Natural killer cell (primary cell): ENCODE results near the gene ITGA7. TPM values are rescaled to one million over a fixed set of nuclear protein-coding genes. Genes with fewer than 3 reads are reported as not detected.

Source experiments
- ATAC-seq, 3 donors: fragments of 150-1000 bp in 2 of 3; fragments of 200-7000 bp in 1 of 3; cut with Tn5 transposase; 1 replicate in 1 of 3; 2 replicates in 2 of 3; pipeline ENCODE4 v1.10.0; 2021; ENCODE audit warnings: mild to moderate bottlenecking in 2 of 3, moderate library complexity in 2 of 3
- DNase-seq, 2 donors: peaks; one replicate each; pipeline versions ENCODE4 v3.0.0 to v3.0.0-alpha.2; 2013 to 2021; ENCODE audit warnings: mixed read lengths in 1 of 2
- H3K27ac ChIP-seq: one replicate; pipeline ENCODE4 v1.5.1; 2013; ENCODE audit warnings: mild to moderate bottlenecking, low read length
- H3K27me3 ChIP-seq: one replicate; pipeline ENCODE4 v1.6.1; 2013; ENCODE audit warnings: low read length; ENCODE audit not compliant: control insufficient read depth, insufficient read depth
- H3K36me3 ChIP-seq: one replicate; pipeline ENCODE4 v1.6.1; 2013; ENCODE audit warnings: low read length; ENCODE audit not compliant: control insufficient read depth, insufficient read depth
- H3K4me1 ChIP-seq: one replicate; pipeline ENCODE4 v1.6.1; 2013; ENCODE audit warnings: low read length; ENCODE audit not compliant: control insufficient read depth, insufficient read depth
- H3K4me3 ChIP-seq: one replicate; pipeline ENCODE4 v1.5.1; 2013; ENCODE audit warnings: low read length
- H3K9me3 ChIP-seq: one replicate; pipeline ENCODE4 v1.6.1; 2013; ENCODE audit warnings: low read length; ENCODE audit not compliant: control insufficient read depth, insufficient read depth
- H3K27ac Mint-ChIP-seq, 2 donors: one replicate each; pipeline ENCODE4 v1.8.0; 2022; ENCODE audit warnings: mild to moderate bottlenecking in 2 of 2, mixed read lengths in 2 of 2, moderate library complexity in 1 of 2
- H3K27me3 Mint-ChIP-seq, 2 donors: one replicate each; pipeline ENCODE4 v1.8.0; 2022; ENCODE audit warnings: low read depth in 2 of 2, mixed read lengths in 2 of 2
- H3K36me3 Mint-ChIP-seq: one replicate; pipeline ENCODE4 v1.8.0; 2022; ENCODE audit warnings: mixed read lengths
- H3K4me1 Mint-ChIP-seq, 2 donors: one replicate each; pipeline ENCODE4 v1.8.0; 2022; ENCODE audit warnings: mixed read lengths in 2 of 2
- H3K4me3 Mint-ChIP-seq: one replicate; pipeline ENCODE4 v1.8.0; 2022; ENCODE audit warnings: mild to moderate bottlenecking, moderate library complexity, mixed read lengths
- H3K9me3 Mint-ChIP-seq, 2 donors: one replicate each; pipeline ENCODE4 v1.8.0; 2022; ENCODE audit warnings: mixed read lengths in 2 of 2
- CTCF ChIP-seq: fragments of 200-600 bp; IDR thresholded peaks from one replicate; pipeline ENCODE4 v1.8.0; 2022; ENCODE audit warnings: antibody characterized with exemption
- WGBS: methylation state at CpG from one replicate; pipeline ENCODE4 v1.1.7; 2013; ENCODE audit warnings: missing lambda C conversion rate; ENCODE audit not compliant: insufficient coverage; 5-methylcytosine and 5-hydroxymethylcytosine counted together
- intact Hi-C: fragments of 100-400 bp; cut with micrococcal nuclease; formaldehyde crosslinking; loops from one replicate; pipeline ENCODE4 v1.14.2; 2022
- total RNA-seq, 4 donors: library from RNA; stranded (reverse); fragments of 120-200 nt in 1 of 4; gene quantifications; one replicate each; pipeline versions ENCODE4 v1.2.3 to v1.2.4, GENCODE V29; 2013 to 2022

Gene ITGA7
- total RNA-seq, 3 donors from 2014 or later (not counting 1 experiment from before 2014, with no cell fraction given) = 2.8 to 4.6 (median 4.3) TPM

GRCh38 chr12:55703901-55704761 is 3.6 kb downstream of the ITGA7 start:
- Histone ChIP-seq H3K27me3 (peaks cover 17% of the 10 kb centered on the region), H3K36me3 (no peaks in the 10 kb centered on the region), H3K4me1 (peaks cover 18% of the 10 kb centered on the region), H3K9me3 (no peaks in the 10 kb centered on the region), H3K4me3 (no peak overlapping the region), H3K27ac (no peak overlapping the region)
- WGBS = 91% methylated on average over 6 of the region's 6 CpGs
- DNase-seq (no peak), ATAC-seq (no peak)
- Mint-ChIP-seq H3K4me3 (no peak overlapping the region), H3K27ac (no peak overlapping the region), H3K4me1 (peaks cover 14 to 17% of the 10 kb centered on the region in 2 donors), H3K27me3 (peaks cover 19 to 21% of the 10 kb centered on the region in 2 donors), H3K9me3 (no peaks in the 10 kb centered on the region), H3K36me3 (no peaks in the 10 kb centered on the region)
- intact Hi-C loops = no loop called here
- no peak for TF ChIP-seq CTCF

- Histone ChIP-seq H3K4me1 (peaks cover 13% of the 10 kb centered on the region), H3K4me3 (no peak overlapping the region), H3K9me3 (no peaks in the 10 kb centered on the region), H3K27ac (no peak overlapping the region), H3K36me3 (no peaks in the 10 kb centered on the region), H3K27me3 (peaks cover 10% of the 10 kb centered on the region)
- H3K4me1 Mint-ChIP-seq = peaks cover 12 to 14% of the 10 kb centered on the region in 2 donors
- H3K27me3 Mint-ChIP-seq = peaks cover 13 to 14% of the 10 kb centered on the region in 2 donors
- no peaks in the 10 kb centered on the region for H3K36me3 Mint-ChIP-seq
- intact Hi-C loops = no loop called here
- H3K4me3 Mint-ChIP-seq = no peak overlapping the region
- ATAC-seq = no peak
- DNase-seq = no peak
- no peak for TF ChIP-seq CTCF
- no peaks in the 10 kb centered on the region for H3K9me3 Mint-ChIP-seq
- WGBS = 86% methylated on average over 2 of the region's 2 CpGs
- no peak overlapping the region for H3K27ac Mint-ChIP-seq
These were observed 4.4 kb downstream of the ITGA7 start for GRCh38 chr12:55703288-55703687.

GRCh38 chr12:55702861-55703260 is 4.8 kb downstream of the ITGA7 start:
- H3K36me3 Mint-ChIP-seq = no peaks in the 10 kb centered on the region
- H3K27ac Mint-ChIP-seq = no peak overlapping the region
- peaks cover 9% of the 10 kb centered on the region for H3K27me3 ChIP-seq
- H3K9me3 Mint-ChIP-seq = no peaks in the 10 kb centered on the region
- peaks cover 9% of the 10 kb centered on the region for H3K4me1 ChIP-seq
- no peak overlapping the region for H3K4me3 Mint-ChIP-seq
- no peak for DNase-seq
- peaks cover 9 to 10% of the 10 kb centered on the region in 2 donors for H3K27me3 Mint-ChIP-seq
- H3K4me3 ChIP-seq = no peak overlapping the region
- H3K36me3 ChIP-seq = no peaks in the 10 kb centered on the region
- intact Hi-C loops = no loop called here
- H3K27ac ChIP-seq = no peak overlapping the region
- no peaks in the 10 kb centered on the region for H3K9me3 ChIP-seq
- no peak for TF ChIP-seq CTCF
- H3K4me1 Mint-ChIP-seq = peaks cover 8 to 9% of the 10 kb centered on the region in 2 donors
- ATAC-seq = no peak
- 95% methylated on average over 8 of the region's 8 CpGs for WGBS
